HG02763 (cell line): ENCODE measurements around the gene LY6G6D.

Experiments used
- ATAC-seq: cut with Tn5 transposase; IDR thresholded peaks from one replicate; pipeline ENCODE4 v1.9.1; 2021; ENCODE audit warnings: mild to moderate bottlenecking, moderate library complexity; ENCODE audit not compliant: unreplicated experiment

Gene LY6G6D

GRCh38 chr6:31761343-31761742 lies 46.2 kb downstream of the LY6G6D start:
- ATAC-seq, result no peak

DNA sequence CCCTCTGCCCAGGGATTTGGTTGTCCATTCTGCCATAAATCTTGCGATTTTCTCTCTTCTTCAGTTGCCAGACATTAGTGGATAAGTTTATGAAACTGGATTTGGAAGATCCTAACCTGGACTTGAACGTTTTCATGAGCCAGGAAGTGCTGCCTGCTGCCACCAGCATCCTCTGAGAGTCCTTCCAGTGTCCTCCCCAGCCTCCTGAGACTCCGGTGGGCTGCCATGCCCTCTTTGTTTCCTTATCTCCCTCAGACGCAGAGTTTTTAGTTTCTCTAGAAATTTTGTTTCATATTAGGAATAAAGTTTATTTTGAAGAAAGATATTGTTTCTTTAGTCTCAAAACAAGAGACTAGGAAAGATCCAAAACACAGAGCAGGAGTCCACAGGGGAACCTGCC lies 47.2 kb downstream of the LY6G6D start, which contains the start of gene SAPCD1:
Gene SAPCD1 (plus strand): TSS at position 301 of the 400 bp plus-strand sequence. CDS start 399 bp downstream, outside the sequence.
- no peak for ATAC-seq

DNA sequence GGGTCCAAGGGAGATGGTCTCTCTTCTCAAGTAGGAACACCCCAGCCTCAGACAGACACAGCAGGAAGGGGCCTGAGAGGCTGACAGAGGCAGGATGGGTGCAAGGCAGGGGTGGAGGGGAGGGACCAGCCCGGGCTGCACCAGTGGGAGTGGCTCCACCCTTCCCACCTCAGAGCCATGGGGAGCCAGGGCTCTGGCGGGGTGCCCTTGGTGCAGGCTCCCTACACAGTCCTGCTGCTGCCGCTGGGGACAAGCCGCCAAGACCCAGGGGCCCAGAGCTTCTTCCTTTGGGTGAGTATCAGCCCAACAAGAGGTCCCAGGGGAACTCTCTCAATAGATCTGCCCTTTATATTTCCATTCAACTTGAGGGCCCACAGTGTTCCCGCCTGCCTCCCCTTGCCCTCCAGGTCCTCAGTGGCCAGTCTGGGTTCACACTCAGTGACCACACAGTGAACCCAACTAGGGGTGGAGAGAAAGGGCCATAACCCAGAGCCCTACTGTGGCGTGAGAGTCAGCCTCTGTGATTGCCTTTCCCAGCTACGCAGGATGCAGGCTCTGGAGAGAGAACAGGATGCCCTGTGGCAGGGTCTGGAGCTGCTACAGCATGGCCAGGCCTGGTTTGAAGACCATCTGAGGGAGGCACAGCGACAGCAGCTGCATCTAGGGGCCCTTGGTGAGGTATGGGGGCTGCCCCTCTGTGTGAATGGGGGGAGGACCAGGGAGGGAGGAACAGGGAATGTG lies 47.9 kb downstream of the LY6G6D start:
- ATAC-seq, result no peak

GRCh38 chr6:31763619-31763940 lies 48.4 kb downstream of the LY6G6D start:
- no peak for ATAC-seq

DNA sequence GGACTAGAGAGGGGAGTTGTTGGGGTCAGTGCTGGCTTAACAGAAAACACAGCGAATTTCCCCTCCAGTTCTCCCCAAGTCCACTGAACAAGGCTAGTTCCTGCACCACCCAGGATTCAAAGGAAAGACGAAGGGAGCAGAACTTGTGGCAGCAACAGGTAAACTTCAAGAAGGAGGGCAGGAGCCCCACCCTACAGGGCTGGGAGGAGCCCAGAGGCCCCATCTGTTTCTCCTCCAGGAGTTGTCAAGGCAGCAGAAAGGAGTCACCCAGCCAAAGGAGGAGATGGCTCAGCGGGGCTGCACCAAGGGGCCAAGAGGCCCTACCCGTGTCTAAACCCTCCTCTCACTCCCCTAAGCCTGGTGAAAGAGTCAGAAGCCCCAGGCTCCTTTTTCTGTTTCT lies 49.0 kb downstream of the LY6G6D start:
- no peak for ATAC-seq

DNA sequence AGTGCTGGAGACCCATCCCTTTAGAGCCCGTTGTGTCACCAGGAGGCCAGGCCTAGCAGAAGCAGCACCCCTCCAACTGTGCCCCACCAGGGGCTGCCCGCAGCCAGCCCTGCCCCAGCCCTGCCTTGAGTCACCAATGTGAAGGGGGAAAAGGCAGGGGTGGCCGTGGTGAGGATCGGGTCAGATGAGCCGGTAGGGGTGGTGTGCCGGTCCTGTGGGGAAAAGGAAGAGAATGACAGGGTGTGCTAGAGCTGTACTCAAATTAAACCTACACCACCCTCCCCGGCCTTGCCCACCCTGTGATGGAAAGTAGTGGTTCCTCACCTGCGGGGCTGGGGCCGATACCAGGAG lies 50.4 kb downstream of the LY6G6D start:
- no peak for ATAC-seq

GRCh38 chr6:31765910-31766794 lies 51.0 kb downstream of the LY6G6D start:
- no peak for ATAC-seq

GRCh38 chr6:31767096-31767645 lies 52.0 kb downstream of the LY6G6D start:
- no peak for ATAC-seq
